ENCODE data around the gene ARHGEF12.

ARHGEF12 gene

GRCh38 chr11:120409655-120410054 is 73.4 kb downstream of the ARHGEF12 start:
- TF ChIP-seq CTCF (IDR thresholded peaks at IDR 0.05; ENCODE audit: insufficient read depth, low read depth, low read length, missing control alignments) = no peak
- no peak for DNase-seq (ENCODE audit: low read depth)
- no peak overlapping the region for H3K4me3 ChIP-seq (ENCODE audit: low read length)

DNA sequence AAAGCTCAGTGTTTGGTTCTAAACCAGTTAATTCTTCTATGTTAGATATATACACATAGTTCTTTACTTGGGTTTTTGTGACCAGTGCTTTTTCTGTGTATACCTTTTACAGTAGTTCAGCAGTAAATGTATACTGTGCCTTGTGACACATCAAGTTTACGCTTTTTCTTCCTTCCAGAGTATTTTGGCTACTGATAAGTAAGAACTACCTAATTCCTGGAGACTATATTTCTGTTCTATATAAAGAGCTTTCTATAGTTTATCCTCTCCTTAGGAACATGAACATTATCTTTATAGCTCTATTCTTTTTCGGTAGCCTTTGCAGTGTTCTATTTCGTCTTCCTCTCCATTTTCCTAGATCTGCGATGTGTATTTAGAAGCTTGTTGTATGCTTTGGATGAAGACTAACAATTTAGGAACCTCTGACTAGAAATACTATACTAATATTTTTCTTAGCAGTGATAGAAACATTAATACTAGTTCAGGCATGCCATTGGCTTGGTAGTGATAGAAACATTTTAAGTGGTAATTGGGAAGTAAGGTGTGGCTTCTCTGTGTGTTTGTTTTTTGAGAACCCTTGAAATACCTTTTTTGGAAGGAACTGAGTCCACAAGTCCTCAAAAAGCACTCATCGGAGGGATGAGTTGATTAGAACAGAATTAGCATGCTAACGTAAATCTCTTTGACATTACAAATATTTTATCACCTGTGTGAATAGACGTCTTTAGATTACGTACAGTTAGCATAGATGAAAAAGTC is 74.6 kb downstream of the ARHGEF12 start:
- TF ChIP-seq CTCF (IDR thresholded peaks at IDR 0.05; ENCODE audit: insufficient read depth, low read depth, low read length, missing control alignments) = no peak
- H3K4me3 ChIP-seq (ENCODE audit: low read length) = no peak overlapping the region
- DNase-seq (ENCODE audit: low read depth) = peak; percentile 42

DNA sequence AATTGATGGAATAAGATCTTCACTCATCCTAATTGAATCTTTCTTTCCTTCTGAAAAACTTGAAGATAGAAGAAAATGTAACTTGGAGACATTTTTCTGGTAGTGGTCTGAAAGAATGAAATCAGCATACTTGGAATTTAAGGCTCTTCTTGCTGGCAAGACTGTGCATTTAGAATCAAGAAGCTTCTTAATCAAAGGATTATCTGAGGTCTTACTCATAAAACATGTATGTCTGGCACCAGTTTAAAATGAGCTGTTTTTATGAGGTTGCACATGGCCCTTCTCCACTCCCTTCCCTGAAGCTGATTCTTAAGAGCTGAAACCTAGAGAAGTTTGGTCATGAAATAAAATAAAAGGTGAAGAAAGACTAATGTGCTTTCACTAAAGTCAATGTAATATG is 77.3 kb downstream of the ARHGEF12 start:
- no peak overlapping the region for H3K4me3 ChIP-seq (ENCODE audit: low read length)
- TF ChIP-seq CTCF (IDR thresholded peaks at IDR 0.05; ENCODE audit: insufficient read depth, low read depth, low read length, missing control alignments) = no peak
- peak; percentile 87 for DNase-seq (ENCODE audit: low read depth)

DNA sequence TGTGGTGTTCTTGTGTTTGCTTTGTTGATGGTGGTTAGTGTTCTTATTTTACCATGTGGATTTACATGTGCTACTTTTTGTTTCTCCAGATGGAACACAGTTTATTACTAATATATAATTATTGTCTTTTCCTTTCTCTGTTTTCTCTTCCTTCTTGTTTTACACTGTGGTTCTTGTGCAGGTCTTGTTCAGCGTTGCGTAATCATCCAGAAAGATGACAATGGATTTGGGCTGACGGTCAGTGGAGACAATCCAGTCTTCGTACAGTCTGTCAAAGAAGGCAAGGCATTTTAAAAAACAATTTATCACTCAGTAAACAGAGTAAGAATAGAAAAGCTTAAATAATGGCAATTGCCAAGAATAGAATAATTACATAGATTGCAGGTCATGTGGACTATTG is 84.4 kb downstream of the ARHGEF12 start:
- no peak for TF ChIP-seq CTCF (IDR thresholded peaks at IDR 0.05; ENCODE audit: insufficient read depth, low read depth, low read length, missing control alignments)
- no peak for DNase-seq (ENCODE audit: low read depth)
- H3K4me3 ChIP-seq (ENCODE audit: low read length) = no peak overlapping the region

GRCh38 chr11:120424185-120424969 is 88.2 kb downstream of the ARHGEF12 start:
- DNase-seq (ENCODE audit: low read depth) = peak; percentile 51
- no peak overlapping the region for H3K4me3 ChIP-seq (ENCODE audit: low read length)
- no peak for TF ChIP-seq CTCF (IDR thresholded peaks at IDR 0.05; ENCODE audit: insufficient read depth, low read depth, low read length, missing control alignments)

DNA sequence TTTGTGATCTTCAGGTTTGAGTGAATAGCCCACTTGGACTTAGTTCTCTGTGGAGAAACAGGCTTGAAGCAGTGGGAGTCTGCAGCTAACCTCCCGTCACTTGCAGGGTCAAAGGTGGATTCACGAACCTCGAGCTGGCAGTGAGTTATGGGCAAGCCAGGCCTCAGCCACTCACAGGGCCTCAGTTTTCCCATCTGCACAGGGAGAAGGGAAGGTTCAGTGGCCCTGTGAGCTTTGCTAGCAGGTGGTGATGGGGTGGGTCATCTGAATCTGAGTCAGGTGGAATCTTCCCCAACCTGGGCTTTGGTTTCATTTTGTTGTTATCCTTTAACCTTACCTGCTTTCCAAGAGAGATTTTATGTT is 88.7 kb downstream of the ARHGEF12 start:
- no peak for DNase-seq (ENCODE audit: low read depth)
- no peak overlapping the region for H3K4me3 ChIP-seq (ENCODE audit: low read length)
- TF ChIP-seq CTCF (IDR thresholded peaks at IDR 0.05; ENCODE audit: insufficient read depth, low read depth, low read length, missing control alignments) = no peak
